GM13976 (cell line): Measurements from ENCODE around the gene HIVEP3.
"Not testable (repeated sequence)": the region's sequence is repeated elsewhere in the genome, so short reads cannot be mapped to it uniquely, and the experiment has no call there.

Source experiments
- DNase-seq: peaks from one replicate; pipeline ENCODE4 v3.0.0; 2012; ENCODE audit warnings: low spot score
- in situ Hi-C: fragments of 300-500 bp; cut with MboI; formaldehyde crosslinking; loops from one replicate; pipeline ENCODE4 v1.12.0; 2022; ENCODE audit warnings: low sequenced_read_pairs, mixed read lengths, inconsistent platforms; ENCODE audit not compliant: unreplicated experiment
- TF ChIP-seq, protein P1 (sequence below): IDR thresholded peaks from 2 replicates; pipeline ENCODE4 v1.5.1; 2012; ENCODE audit warnings: borderline replicate concordance, mild to moderate bottlenecking; ENCODE audit not compliant: insufficient read depth; ENCODE audit errors: extremely low read depth, missing control alignments, control extremely low read depth

Gene HIVEP3

DNA sequence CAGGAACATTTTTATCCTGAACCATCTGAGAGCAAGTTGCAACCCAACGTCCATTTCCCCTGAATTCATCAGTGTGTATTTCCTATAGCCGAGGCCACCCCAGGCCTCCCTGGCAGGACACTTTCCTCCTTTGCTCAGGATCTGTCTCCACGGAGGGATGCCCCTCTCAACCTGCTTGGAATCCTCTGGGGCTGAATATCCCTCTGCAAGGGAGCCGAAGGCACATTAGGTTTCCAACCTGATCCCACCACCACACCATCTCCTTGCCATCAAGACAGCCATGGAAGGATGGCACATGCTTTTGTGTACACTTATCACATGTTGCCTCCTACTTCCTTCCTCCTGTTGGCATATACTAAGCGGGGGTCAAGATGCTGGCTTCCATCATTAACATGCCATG, 359.4 kb downstream of the HIVEP3 start:
- in situ Hi-C loops = loop anchor here (25.0 kb wide), 1 partner anchor 578 kb away; no protein-coding TSS in a partner anchor
- TF ChIP-seq, protein P1, sequence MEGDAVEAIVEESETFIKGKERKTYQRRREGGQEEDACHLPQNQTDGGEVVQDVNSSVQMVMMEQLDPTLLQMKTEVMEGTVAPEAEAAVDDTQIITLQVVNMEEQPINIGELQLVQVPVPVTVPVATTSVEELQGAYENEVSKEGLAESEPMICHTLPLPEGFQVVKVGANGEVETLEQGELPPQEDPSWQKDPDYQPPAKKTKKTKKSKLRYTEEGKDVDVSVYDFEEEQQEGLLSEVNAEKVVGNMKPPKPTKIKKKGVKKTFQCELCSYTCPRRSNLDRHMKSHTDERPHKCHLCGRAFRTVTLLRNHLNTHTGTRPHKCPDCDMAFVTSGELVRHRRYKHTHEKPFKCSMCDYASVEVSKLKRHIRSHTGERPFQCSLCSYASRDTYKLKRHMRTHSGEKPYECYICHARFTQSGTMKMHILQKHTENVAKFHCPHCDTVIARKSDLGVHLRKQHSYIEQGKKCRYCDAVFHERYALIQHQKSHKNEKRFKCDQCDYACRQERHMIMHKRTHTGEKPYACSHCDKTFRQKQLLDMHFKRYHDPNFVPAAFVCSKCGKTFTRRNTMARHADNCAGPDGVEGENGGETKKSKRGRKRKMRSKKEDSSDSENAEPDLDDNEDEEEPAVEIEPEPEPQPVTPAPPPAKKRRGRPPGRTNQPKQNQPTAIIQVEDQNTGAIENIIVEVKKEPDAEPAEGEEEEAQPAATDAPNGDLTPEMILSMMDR = no peak
- no peak for DNase-seq

DNA sequence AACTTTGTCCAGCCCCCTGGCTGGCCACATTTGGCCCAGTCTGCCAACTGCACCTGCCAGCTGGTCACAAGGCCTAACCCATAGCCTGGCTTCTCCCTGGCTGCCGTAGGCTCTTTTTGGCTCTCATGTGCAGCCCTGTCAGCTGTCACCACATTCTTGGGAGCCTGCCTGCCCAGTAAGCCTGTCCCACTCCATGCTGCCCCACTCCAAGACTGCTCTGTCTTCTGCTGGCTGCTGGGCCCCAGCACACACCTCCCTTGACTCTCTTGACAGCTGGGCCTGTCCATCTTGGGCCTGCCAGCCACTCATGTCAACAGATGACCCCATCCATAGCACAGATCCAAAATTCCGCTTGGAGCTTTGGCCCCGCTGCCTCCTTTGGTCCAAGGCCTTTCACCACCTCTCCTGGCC, 360.0 kb downstream of the HIVEP3 start:
- DNase-seq = no peak
- TF ChIP-seq, protein P1 = no peak
- in situ Hi-C loops = loop anchor here (25.0 kb wide), 1 partner anchor 579 kb away; no protein-coding TSS in a partner anchor

DNA sequence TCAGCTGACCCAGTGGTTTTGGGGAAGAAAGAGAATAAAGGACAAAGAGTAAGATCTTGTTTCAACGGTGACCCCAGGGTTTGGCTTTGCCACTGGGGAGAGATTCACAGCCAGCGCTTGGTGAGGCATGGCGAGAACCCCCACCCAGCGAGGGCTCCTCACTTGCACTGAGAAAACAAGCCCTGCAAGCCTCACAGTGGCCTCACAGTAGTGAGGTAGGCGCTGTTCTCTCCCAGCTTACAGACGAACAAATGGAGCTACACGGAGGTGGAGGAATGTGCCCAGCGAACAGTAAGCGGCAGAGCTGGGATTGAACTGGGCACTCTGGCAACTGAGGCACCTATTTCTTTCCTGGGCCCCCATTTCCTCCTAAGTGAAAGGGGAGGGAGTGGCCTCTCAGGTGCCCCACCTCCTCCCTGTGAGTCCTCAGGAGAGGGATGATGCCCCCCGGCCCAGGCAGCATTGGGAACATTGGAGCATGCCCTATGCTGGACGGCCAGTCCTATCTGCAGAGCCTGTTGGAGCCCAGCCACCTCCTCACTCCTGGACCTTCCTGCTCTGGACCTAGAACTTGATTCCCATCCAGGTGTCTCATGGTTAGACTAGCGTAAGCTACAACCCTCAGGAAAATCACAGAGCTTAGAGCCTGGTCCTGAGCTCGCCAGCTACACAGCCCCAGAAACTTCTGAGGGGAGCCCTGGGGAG, 360.8 kb downstream of the HIVEP3 start:
- in situ Hi-C loops = loop anchor here (25.0 kb wide), 1 partner anchor 579 kb away; no protein-coding TSS in a partner anchor

DNA sequence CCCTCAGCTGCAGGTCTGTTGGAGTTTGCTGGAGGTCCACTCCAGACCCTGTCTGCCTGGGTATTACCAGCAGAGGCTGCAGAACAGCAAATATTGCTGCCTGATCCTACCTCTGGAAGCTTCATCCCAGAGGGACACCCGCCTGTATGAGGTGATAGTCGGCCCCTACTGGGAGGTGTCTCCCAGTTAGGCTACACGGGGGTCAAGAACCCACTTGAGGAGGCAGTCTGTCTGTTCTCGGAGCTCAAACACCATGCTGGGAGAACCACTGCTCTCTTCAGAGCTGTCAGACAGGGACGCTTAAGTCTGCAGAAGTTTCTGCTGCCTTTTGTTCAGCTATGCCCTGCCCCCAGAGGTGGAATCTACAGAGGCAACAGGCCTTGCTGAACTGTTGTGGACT, 364.0 kb downstream of the HIVEP3 start:
- not testable (repeated sequence) for DNase-seq
- in situ Hi-C loops = loop anchor here (25.0 kb wide), 1 partner anchor 583 kb away; no protein-coding TSS in a partner anchor

More for the DNA sequence above, 360.8 kb downstream of the HIVEP3 start:
- DNase-seq = no peak
- TF ChIP-seq, protein P1 = no peak

DNA sequence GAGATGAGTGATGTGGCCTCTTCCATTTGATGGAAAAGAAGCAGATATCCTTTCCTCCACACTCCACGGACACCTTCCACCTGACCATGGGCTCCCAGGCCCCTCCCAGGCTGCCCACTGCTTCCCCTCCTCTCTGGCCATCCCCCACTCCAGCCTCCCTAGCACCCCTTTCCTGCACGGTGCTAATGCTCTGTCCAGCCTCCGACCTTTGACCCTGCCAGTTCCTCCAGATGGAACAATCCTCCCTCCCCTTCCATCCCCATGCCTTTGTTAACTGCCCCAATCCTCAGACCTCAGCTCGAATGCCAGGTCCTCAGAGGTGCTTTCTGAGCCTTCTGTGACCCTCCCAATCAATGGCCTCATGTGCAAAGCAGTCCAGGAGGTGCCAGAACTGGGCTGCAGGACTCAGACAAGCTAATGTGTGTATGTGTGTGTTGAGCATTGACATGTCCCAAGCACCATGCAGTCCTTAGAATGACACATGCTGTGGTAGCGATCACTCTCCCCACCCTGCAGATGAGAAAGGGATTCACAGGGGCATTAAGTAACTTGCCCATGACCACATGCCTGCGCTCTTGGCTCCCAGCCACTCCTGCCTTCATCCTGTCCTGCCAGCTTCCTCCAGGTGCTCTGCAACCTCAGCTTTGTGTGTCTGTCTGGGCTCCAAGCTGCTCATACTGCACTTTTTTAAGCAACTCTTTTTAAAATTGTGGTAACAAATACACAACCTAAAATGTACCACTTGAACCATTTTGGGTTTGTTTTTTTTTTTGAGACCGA, 370.8 kb downstream of the HIVEP3 start:
- TF ChIP-seq, protein P1 = no peak

DNA sequence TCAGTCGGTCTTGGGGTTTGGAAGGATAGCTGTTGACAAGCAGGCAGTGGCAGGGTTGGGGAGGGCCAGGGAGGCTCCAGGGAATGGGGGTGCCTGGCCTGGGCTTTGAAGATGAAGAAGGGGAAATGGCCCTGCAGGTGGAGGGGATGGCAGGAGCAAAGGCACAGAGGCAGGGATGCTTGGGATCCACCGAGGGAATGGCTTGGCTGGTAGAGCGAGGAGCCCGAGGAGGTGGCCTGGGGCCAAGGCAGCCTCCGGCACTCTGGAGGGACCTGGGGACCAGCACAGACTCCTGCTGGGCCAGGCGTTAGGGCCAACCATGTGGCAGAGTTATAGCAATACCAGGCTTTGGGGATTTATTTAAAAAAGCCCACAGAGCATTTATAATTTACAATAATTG, 371.4 kb downstream of the HIVEP3 start:
- no peak for DNase-seq
- in situ Hi-C loops = no loop called here
- TF ChIP-seq, protein P1 = no peak

More for the DNA sequence above, 370.8 kb downstream of the HIVEP3 start:
- DNase-seq = no peak
- in situ Hi-C loops = no loop called here

DNA sequence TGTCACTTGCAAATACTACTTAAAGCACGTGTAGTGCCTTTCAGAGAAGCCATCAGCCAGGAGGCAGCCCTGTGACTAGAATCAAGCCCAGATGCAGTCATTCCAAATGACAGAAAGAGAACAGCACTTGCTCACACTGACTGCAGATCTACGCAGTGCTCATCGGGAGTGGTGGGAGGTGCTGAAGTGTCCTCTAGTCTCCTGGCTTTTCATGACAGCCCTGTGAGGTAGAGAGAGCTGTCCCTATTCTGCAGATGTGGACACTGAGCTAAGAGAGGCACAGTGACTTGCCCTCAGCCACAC, 371.9 kb downstream of the HIVEP3 start:
- no peak for DNase-seq
- in situ Hi-C loops = no loop called here
- TF ChIP-seq, protein P1 = no peak
